COLO668 (cell line): Measurements from ENCODE around the gene PDC.

Experiments used
- DNase-seq: peaks from one replicate; lab custom pipeline; 2025; ENCODE audit not compliant: unreplicated experiment; lab: John Stamatoyannopoulos, UW

The PDC gene

DNA sequence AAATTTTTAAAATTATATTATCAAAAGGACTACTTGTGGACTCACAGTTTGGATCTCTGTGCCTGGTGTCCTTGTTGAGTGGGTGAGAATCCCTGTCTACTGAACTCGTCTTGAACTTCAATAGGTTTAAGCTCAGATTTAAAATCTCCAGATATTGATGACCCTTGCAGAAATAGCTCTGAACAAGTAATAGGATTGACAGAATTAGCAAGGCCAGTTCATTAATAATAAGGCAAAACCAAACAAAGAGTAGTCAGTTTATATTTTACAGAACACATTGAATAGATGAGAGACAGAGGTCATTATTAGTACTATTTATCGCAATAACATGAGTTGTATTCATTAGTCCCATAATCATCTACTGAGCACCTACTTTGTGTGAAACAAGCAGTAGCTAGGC lies at the start of gene PDC:
Gene PDC (minus strand): TSS at position 101 of the 400 bp plus-strand sequence. CDS start 11,655 bp downstream, outside the sequence.
- DNase-seq = no peak

DNA sequence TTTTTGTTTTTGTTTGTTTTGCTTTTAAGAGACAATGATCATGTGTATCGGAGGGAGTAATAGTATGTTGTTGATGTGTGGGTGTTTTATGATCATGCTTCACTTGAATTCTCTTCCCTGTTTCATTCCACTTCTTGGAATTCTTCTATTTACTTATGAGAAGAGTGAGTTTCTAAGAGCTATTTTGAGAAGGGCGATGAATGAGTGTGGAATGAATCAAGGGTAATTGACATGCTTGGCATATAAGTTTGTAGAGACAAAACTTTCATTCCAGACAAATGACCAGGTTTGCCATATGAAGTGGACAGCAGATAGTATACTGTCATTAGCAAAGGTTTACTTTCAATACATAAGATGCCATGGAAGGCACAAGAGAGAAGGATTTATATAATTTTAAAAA lies 42.3 kb upstream of the PDC start:
- DNase-seq = no peak

DNA sequence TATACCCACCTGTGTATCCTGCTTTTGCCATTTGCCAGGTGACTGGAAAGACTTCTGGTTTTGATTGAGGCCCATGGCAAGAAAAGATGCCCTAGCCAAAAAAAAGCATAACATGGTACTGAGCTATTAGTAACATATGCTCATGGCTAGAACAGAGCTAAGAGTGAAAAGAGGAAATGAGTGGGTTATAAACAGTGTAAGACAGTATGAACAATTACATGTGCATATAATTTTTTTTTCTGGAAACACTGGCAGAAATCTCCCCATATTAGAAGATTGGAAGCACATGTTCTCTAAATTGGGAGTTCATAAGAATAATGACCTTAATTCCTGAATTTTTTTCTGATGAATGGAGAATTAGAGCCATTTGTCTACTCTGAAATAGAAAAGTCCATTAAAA lies 41.2 kb upstream of the PDC start:
- no peak for DNase-seq

DNA sequence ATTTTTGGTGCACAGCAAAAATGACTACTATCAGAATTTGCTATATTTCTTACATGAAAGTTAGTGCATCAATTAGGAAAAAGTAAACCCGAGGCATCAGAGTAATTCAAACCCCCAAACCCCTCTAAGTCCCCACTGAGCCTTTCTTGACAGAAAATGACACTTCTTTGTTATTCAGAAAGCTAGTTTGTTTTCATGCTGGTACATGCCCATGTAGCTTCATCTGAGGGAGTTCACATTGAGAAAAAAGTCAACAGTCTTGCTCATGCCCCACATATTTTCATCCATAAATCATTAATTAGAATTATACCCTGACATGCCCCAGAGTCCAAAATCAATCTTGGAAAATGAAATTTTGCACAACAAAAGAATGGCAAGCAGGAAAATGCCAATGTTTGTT lies 39.9 kb upstream of the PDC start:
- no peak for DNase-seq

DNA sequence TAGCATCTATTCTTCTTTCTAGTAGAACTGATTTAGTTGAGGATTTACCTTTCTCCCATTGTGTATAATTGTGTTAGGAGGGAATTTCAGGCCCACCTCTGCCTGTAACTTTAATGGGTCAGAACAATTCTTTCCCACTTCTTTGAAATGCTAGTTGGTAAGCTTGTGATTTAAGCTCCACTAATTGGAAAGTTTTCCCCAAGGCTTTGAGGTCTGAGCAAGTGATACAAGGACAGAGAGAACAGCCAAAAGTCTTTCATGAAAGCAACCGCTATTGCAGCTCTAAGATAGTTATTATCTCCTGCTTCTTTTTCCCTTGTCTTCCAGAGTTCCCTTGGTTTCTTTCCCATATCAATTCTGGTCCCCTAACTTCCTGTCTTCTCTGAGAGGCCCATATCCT lies 38.7 kb upstream of the PDC start:
- no peak for DNase-seq

DNA sequence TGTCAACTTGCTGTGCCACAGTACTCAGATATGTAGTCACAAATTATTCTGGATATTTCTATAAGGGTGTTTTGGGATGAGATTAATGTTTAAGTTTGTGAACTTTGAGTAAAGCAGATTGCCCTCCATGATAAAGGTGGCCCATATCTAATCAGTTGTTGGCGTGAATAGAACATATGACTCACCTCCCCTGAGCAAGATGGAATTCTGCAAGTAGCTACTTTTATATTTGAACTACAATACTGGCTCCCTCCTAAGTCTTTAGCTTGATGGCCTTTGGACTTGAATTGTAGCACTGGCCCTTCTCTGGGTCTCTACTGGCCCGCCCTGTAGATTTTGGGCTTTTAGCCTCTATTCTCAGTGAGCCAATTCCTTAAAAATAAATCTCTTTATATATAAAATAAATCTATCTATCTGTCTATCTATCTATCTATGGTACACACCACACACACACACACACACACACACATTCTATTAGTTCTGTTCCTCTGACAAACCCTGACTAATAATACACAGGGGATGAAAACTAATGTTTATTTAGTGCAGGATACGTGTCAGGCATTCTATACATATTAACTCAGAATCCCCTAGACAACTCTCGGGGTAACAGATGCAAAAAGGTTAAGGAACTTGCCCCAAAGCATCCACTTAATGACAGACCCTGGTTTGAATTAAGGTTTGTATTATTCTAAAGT lies 37.9 kb upstream of the PDC start:
- no peak for DNase-seq

DNA sequence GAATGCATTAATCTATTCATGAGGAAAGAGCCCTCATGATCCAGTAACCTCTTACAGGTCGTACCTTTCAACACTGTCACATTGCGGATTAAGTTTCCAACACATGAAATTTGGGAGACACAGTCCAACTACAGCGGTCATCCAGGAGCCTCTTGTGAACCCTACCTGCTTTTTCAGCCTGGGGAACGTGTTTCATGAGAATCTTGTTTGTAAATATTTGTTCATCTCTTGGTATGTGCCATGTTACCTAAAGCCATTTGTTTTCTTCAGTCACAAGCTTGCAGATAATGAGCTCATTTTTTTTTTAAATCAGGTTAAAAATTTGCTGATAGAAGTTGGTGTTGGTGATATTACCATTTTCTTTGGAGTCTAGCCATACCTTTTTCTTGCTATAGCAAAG lies 37.2 kb upstream of the PDC start:
- DNase-seq = no peak

DNA sequence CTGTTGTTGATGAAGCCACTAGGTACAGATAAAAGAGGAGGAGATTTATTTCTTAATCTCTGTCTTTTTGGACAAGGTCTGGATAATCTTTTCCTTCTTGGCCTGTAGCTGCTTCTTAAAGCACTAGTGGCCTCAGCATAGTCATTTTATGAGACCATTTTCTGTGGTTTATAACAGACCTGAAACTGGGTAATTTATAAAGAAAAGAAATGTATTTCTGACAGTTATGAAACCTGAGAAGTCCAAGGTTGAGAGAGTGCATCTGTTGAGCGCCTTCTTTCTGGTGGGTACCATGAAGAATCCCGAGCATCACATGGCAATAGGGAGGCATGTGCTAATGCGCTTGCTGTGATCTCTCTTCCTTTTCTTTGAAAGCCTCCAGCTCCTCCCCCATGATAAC lies 36.7 kb upstream of the PDC start:
- no peak for DNase-seq

DNA sequence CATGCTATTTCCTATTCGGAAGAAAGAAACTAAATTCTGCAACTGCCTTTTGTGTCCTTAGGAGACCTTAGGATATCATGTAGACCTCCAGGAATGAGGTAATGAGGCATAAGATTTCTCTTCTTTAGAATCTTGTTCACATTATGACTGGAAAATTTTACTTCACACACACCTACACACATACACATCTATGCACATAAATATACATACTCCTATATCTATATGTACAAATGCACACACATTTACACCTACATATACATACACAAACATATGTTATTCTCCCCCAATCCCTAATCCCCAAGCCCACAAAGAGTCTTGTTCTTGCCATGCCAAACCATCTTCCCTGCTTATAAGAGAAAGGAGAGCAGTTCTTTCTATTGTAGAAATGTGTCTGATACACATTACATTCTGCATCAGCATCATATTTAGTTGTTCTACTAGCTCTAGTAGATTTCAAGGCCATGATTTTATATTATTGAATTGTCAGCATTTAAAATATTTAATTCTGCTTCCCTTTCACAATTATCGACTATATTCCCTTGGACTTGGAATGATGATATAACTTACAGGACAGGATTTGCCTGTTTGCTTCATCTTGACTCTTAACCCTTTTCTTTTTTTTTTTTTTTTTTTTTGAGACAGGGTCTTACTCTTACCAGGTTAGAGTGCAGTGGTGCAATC lies 35.4 kb upstream of the PDC start:
- DNase-seq = no peak

DNA sequence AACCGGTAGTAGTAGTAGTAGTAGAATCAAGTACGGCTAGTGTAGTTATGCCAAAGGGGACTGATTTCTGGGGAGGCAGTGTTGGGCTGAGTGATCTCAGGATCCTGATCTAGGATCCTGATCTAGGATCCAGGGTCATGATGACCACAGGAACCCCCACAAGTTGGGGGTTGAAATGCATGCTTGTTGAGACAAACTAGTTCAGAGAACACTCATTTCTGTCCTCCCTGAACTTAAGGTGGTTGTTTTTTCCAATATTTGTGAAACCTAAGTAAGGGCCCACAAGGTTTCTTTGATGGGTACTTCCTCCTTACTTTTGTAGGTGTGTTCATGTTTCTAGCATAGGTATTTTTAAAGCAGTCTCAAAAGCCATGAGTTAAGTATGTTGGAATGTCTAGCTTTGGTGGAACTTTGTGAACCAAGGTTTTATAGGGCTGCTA lies 33.9 kb upstream of the PDC start:
- DNase-seq = no peak

DNA sequence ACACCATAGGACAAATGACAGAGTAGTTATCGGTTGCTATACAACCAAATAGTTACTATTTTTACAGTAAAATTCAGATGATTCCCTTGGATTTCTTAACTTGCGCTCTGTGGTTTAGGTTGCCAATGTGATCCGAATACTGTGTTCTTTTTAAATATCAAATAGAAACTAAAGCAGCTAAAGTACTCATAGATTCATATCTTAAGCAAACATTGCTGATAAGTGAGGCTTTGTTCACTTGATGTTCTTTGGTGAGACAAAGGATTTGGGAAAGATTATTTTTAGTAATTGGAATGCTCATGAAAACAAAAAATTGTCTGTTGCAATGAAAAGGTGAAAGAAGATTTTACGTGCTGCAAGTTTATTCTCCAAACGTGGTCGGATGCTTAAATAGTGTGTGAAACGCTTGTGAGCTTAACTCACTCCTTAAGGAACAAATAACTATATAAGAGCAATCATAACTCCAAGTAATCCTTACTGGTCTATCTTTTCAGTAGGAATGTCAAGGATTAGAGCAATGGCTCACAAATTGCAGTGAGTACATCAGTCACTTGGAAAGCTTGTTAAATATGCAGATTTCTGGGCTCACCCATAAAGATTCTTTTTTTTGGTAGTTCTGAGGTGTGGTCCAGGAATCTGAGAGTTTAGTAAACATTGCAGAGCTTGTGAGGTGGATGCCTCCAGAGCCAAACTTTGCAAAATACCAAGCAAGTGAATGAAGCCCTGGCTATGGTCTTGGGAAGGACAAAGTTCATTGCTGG lies 31.8 kb upstream of the PDC start:
- no peak for DNase-seq

DNA sequence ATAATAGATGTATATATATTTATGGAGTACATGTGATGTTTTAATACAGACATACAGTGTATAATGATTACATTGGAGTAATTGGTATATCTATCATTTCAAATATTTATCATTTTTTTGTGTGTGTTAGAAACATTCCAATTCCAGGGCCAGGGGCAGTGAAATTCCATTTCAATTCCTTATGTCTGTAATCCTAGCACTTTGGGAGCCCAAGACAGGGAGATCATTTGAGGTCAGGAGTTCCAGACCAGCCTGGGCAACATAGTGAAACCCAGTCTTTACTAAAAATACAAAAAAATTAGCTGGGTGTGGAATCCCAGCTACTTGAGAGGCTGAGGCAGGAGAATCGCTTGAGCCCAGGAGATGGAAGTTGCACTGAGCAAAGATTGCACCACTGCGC lies 30.4 kb upstream of the PDC start:
- no peak for DNase-seq

DNA sequence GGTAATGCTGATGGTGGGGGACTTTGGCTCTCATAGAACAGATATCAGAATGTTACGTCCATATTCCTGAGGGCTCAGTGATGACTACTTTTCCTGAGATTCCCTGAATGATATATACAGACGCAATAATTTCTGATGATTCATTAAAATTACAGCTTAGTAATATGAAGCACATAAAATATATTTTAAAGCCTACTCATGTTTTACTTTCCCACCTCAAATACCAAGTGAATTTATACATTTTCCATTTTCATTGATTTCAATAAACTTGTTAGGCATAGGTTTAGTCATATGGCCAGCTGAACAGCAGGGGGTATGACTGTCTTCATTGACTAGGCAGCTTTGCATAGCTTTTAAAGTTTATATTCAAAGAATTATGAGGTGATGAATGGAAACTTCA lies 26.2 kb upstream of the PDC start:
- no peak for DNase-seq

DNA sequence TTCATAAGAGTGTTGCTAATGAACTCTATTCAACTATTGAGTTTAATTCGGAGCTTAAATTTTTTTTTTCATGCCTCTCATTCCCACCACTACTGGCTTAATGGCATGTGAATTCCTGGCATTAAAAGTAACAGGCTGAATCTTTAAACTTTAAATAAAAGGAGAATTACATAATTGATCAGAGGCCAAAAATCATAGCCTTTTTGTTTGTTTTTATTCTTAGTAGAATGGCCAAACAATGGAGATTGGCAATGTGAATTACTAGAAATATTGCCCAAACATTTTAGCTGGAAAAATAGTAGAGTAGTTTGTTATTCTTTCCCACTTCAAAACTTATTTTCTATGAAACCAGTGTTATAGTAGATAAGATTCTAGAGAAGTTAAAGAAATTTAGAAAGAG lies 25.1 kb upstream of the PDC start:
- DNase-seq = no peak

DNA sequence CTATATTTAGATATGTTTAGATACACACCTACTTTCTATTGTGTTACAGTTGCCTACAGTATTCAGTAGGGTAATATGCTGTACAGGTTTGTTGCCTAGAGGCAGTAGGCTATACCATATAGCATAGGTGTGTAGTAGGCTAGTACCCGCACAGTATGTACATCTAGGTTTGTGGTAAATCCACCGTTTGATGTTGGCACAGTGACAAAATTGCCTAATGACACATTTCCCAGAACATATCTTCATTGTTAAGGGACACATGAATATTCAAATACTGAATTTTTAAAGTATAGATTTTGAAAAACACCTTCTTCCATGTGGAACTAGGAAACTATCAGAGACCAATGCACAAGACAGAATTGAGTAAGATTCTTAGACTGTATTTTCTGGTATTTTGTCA lies 22.6 kb upstream of the PDC start:
- DNase-seq = no peak

DNA sequence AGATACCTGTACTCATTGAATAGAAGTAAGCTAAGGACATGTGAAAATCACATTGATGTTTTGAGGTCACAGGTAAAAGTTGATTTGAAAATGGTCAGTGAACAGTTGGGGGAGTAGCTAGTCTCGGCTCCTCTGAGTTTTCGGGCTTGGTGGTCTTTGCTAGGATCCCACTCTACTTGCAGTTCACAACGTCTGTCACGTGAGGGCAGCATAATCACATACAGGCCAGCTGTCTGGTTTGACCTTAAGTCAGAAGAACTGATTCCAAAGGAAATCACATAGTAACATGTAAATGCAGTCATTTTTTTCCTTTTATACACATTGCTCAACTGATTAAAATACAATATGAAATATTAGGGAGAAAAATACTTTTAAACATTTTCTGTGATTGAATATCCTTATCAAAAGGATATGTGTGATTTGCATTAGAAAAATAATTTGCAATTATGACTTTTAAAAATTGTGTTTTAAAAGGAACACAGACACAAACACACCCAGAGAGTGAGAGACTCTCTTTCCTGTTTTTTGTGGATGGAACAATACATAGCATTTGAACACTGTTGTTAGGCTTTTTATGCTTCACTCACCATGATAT lies 21.8 kb upstream of the PDC start:
- DNase-seq = peak; percentile 23

DNA sequence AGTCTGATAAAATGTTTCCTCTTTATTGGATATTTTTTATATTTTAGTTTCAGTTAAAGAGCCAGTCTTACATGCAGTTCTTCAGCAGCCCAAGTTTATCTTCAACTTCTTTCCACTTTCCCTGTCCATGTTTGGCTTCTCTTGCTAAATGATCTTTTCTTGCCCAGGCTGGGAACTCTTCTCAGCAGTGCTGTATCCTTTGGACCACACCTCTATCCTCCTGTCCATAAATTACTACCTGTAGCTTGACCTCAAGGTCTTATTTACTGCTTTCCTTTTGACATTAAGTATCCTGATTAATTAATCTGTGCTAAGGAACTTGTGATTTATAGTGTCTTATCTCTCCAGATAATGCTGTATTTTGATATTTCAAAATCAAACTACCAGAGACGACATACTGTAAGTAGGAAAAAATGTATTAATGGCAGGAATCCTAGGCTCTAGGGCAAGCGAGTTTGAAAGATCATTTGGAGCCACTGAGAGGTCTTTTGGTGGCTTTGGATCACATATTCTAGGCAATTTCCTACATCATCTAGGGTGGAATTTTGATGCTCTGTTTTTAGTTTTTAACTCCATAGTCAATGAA lies 20.5 kb upstream of the PDC start:
- no peak for DNase-seq

DNA sequence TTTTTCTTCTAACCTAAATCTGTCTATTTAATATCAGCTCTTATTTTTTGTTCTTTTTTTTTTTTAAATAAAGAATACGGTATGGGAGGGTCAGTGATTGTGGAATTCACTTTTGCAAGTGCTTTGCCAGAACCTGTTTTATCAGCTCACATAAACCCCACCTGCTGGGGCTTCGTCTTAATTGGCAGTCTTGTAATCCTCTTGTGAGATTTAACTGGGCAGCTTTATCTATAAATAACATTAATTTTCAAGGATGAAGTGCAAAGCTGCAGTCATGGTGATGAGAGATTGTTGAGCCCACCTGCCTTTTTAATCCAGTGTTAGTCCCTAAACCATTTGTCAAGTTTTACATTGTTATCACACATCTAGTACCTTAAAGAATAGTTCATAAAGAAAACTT lies 18.2 kb upstream of the PDC start:
- no peak for DNase-seq

DNA sequence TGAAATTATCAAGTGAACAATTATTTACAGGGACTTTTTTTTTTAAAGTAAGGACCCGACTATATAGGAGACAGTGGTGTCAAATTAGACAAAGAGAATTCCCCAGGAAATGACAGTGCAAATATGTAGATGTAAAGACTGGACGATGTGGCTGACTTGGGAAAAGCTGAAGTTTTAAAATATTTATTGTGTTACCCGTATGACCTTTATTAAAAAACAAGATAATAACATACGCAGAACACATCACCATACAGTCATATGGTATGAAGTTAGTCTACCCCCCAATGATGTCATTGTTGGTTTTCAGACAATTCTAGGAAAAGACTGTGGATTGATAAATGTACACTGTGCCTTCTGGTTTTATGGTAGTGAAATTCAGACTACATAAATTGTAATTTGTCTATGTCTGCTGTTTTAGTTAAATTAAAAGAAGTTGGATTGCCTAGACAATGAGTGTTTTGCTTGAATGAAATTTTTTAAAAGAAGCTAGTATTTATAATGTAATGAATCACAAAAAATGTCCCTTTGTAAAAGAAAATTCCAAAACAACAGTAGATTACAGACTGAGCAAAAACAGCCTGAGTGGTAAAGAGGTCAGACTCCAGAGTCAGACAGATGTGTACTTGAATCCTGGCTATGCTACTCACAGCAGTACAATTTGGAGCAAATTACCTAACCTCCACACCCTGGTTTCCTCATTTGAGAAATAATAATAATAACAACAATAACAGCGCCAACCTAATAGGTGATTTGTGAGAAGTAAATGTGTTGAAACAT lies 15.5 kb upstream of the PDC start:
- no peak for DNase-seq

DNA sequence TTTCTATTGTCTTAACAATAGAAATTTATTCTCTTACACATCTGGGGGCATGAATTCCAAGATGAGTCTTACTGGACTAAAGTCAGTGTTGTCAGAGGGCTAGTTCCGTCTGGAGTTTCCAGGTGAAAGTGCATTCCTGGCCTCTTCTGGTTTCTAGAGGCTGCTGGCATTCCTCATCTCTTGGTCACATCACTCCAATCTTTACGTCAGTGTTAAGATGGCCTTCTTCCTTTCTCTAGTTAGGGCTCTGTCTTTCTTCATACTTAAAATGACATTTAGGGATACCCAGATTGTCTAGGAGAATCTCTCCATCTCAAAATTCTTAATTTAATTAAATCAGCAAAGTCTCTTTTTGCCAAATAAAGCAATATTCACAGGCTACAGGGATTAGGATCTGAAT lies 13.3 kb upstream of the PDC start:
- DNase-seq = no peak

DNA sequence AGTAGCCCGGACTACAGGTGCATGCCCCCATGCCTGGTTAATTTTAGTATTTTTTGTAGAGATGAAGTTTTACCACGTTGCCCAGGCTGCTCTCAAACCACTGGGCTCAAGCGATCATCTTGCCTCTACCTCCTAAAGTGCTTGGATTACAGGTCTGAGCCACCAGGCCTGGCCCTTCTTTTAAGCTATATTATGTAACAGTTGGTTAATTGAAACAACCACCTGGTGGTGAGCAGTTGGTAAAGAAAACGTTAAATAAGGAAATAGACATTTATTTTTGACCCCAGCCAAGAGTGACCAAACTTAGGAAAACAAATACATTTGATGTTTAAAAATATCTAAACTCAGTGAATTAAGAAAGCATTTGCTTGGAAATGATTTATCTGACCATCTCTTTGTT lies 12.1 kb upstream of the PDC start:
- DNase-seq = no peak
